ENCODE results near the gene FHL2. TPM values are rescaled to one million over a fixed set of nuclear protein-coding genes. Genes with fewer than 3 reads are reported as not detected.

Gene FHL2
- total and polyA plus RNA-seq, 2 of the 13 experiments (the other 11 are each of a cell fraction or from before 2014, with no cell fraction given): 1.9 to 74.8 TPM

- TF ChIP-seq, protein P1, sequence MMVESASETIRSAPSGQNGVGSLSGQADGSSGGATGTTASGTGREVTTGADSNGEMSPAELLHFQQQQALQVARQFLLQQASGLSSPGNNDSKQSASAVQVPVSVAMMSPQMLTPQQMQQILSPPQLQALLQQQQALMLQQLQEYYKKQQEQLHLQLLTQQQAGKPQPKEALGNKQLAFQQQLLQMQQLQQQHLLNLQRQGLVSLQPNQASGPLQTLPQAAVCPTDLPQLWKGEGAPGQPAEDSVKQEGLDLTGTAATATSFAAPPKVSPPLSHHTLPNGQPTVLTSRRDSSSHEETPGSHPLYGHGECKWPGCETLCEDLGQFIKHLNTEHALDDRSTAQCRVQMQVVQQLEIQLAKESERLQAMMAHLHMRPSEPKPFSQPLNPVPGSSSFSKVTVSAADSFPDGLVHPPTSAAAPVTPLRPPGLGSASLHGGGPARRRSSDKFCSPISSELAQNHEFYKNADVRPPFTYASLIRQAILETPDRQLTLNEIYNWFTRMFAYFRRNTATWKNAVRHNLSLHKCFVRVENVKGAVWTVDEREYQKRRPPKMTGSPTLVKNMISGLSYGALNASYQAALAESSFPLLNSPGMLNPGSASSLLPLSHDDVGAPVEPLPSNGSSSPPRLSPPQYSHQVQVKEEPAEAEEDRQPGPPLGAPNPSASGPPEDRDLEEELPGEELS (CRISPR knock-in tag; IDR thresholded peaks at IDR 0.05): no peak
- no peak for TF ChIP-seq NR2F1 (CRISPR knock-in tag; IDR thresholded peaks at IDR 0.05)
- no peak for TF ChIP-seq HOXA5 (CRISPR knock-in tag; IDR thresholded peaks at IDR 0.05)
- TF ChIP-seq SMC3 (IDR thresholded peaks at IDR 0.05; ENCODE audit: low read length): peak; percentile 47; the same call in 1 of the 2 replicates
- TF ChIP-seq, protein P2, sequence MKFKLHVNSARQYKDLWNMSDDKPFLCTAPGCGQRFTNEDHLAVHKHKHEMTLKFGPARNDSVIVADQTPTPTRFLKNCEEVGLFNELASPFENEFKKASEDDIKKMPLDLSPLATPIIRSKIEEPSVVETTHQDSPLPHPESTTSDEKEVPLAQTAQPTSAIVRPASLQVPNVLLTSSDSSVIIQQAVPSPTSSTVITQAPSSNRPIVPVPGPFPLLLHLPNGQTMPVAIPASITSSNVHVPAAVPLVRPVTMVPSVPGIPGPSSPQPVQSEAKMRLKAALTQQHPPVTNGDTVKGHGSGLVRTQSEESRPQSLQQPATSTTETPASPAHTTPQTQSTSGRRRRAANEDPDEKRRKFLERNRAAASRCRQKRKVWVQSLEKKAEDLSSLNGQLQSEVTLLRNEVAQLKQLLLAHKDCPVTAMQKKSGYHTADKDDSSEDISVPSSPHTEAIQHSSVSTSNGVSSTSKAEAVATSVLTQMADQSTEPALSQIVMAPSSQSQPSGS (CRISPR knock-in tag; IDR thresholded peaks at IDR 0.05): no peak
- peak; percentile 53 for TF ChIP-seq STAG1 (CRISPR knock-in tag; IDR thresholded peaks at IDR 0.05)
- TF ChIP-seq ZMYM3 (CRISPR knock-in tag; IDR thresholded peaks at IDR 0.05): no peak
- TF ChIP-seq HOMEZ (CRISPR knock-in tag; IDR thresholded peaks at IDR 0.05; ENCODE audit: low read depth): no peak
- no peak for TF ChIP-seq STAT5B (CRISPR knock-in tag; IDR thresholded peaks at IDR 0.05)
- TF ChIP-seq, protein P3, sequence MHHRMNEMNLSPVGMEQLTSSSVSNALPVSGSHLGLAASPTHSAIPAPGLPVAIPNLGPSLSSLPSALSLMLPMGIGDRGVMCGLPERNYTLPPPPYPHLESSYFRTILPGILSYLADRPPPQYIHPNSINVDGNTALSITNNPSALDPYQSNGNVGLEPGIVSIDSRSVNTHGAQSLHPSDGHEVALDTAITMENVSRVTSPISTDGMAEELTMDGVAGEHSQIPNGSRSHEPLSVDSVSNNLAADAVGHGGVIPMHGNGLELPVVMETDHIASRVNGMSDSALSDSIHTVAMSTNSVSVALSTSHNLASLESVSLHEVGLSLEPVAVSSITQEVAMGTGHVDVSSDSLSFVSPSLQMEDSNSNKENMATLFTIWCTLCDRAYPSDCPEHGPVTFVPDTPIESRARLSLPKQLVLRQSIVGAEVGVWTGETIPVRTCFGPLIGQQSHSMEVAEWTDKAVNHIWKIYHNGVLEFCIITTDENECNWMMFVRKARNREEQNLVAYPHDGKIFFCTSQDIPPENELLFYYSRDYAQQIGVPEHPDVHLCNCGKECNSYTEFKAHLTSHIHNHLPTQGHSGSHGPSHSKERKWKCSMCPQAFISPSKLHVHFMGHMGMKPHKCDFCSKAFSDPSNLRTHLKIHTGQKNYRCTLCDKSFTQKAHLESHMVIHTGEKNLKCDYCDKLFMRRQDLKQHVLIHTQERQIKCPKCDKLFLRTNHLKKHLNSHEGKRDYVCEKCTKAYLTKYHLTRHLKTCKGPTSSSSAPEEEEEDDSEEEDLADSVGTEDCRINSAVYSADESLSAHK (CRISPR knock-in tag; IDR thresholded peaks at IDR 0.05; ENCODE audit: borderline replicate concordance): no peak
- no peak for TF ChIP-seq ZNF562 (CRISPR knock-in tag; IDR thresholded peaks at IDR 0.05; ENCODE audit: borderline replicate concordance)
- TF ChIP-seq HCFC1 (IDR thresholded peaks at IDR 0.05; ENCODE audit: low read depth, low read length): no peak
- TF ChIP-seq UBTF (CRISPR knock-in tag; IDR thresholded peaks at IDR 0.05): no peak
- no peak for TF ChIP-seq NR1H2 (CRISPR knock-in tag; IDR thresholded peaks at IDR 0.05; ENCODE audit: borderline replicate concordance, low read depth)
- TF ChIP-seq FOXJ3 (CRISPR knock-in tag; IDR thresholded peaks at IDR 0.05; ENCODE audit: borderline replicate concordance): no peak
- TF ChIP-seq, protein P4, sequence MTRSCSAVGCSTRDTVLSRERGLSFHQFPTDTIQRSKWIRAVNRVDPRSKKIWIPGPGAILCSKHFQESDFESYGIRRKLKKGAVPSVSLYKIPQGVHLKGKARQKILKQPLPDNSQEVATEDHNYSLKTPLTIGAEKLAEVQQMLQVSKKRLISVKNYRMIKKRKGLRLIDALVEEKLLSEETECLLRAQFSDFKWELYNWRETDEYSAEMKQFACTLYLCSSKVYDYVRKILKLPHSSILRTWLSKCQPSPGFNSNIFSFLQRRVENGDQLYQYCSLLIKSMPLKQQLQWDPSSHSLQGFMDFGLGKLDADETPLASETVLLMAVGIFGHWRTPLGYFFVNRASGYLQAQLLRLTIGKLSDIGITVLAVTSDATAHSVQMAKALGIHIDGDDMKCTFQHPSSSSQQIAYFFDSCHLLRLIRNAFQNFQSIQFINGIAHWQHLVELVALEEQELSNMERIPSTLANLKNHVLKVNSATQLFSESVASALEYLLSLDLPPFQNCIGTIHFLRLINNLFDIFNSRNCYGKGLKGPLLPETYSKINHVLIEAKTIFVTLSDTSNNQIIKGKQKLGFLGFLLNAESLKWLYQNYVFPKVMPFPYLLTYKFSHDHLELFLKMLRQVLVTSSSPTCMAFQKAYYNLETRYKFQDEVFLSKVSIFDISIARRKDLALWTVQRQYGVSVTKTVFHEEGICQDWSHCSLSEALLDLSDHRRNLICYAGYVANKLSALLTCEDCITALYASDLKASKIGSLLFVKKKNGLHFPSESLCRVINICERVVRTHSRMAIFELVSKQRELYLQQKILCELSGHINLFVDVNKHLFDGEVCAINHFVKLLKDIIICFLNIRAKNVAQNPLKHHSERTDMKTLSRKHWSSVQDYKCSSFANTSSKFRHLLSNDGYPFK (CRISPR knock-in tag; IDR thresholded peaks at IDR 0.05; ENCODE audit: borderline replicate concordance): no peak
These were observed 54.0 kb downstream of the FHL2 start (continued) for GRCh38 chr2:105344704-105345345.

Measured in HepG2 (cell line).